Activated T-helper 2 cell treated with anti-CD3 and anti-CD28 coated beads, Interferon-gamma antibody, Interleukin-2, Interleukin-4, amounts not matched to agents 10 μg/mL and 5 μg/mL and 100 μg/mL, durations not matched to agents 14 hours and 24 hours and 36 hours (primary cell): ENCODE data around the gene ZP1. TPM values are rescaled to one million over a fixed set of nuclear protein-coding genes. Genes with fewer than 3 reads are reported as not detected.

Experiments
- DNase-seq: peaks from one replicate; pipeline ENCODE4 v3.0.0; 2021; ENCODE audit warnings: low spot score
- H3K27ac Mint-ChIP-seq: one replicate; pipeline ENCODE4 v1.8.0; 2021; ENCODE audit warnings: mixed read lengths
- H3K27me3 Mint-ChIP-seq: one replicate; pipeline ENCODE4 v1.8.0; 2021; ENCODE audit warnings: low read depth, mixed read lengths
- H3K36me3 Mint-ChIP-seq: one replicate; pipeline ENCODE4 v1.8.0; 2021; ENCODE audit warnings: low read depth, mixed read lengths
- H3K4me1 Mint-ChIP-seq: one replicate; pipeline ENCODE4 v1.8.0; 2021; ENCODE audit warnings: low read depth, mixed read lengths
- H3K4me3 Mint-ChIP-seq: one replicate; pipeline ENCODE4 v1.8.0; 2021; ENCODE audit warnings: low read depth, mild to moderate bottlenecking, moderate library complexity, mixed read lengths
- H3K9me3 Mint-ChIP-seq: one replicate; pipeline ENCODE4 v1.8.0; 2021; ENCODE audit warnings: mixed read lengths
- intact Hi-C: fragments of 100-400 bp; cut with micrococcal nuclease; formaldehyde crosslinking; loops from one replicate; pipeline ENCODE4 v1.15.1; 2023
- total RNA-seq: library from RNA; stranded (reverse); gene quantifications from 2 replicates; pipeline ENCODE4 v1.2.3, GENCODE V29; 2022

The ZP1 gene
- total RNA-seq, 1 donor from 2014 or later, result not detected

DNA sequence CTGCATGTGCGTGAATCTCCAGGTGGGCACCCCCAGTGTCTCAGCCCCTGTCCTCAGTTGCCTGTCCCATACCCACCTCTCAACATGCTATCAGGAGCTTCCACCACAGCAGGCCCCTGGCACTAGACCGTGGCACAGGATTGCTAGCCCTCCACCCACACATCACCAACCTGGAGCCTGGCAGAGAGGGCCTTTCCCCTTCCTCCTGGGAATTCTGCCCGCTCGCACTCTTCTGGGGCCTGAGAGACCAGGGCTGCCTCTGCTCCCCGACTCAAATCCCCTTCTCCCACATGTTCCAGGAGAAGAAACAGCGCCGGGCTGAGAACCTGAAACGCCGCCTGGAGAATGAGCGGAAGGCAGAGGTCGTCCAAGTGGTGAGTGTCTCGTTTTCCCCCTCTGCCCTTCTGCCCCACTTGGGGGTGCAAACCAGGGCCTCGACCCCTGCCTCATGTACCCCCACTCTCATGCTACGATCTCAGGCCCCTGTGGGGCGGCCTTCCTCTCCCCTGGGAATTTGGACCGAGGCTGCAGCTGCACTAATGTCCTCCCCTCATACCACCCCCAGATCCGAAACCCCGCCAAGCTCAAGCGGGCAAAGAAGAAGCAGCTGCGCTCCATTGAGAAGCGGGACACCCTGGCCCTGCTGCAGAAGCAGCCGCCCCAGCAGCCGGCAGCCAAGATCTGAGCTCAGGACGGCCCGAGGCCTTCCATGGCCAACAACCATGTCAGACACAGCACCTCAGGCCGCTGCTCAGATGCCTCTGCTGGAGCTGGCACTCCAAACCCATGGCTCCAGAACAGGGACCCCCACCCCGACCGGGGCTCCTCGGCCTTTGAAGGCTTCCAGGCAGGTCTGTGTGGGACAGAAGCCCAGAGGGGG lies 17.5 kb upstream of the ZP1 start:
- peaks cover 14% of the 10 kb centered on the region for H3K4me1 Mint-ChIP-seq
- no peak overlapping the region for H3K4me3 Mint-ChIP-seq
- H3K36me3 Mint-ChIP-seq, result peaks cover 51% of the 10 kb centered on the region
- no peak overlapping the region for H3K27ac Mint-ChIP-seq
- intact Hi-C loops, result no loop called here
- no peaks in the 10 kb centered on the region for H3K27me3 Mint-ChIP-seq
- no peak for DNase-seq
- H3K9me3 Mint-ChIP-seq, result no peaks in the 10 kb centered on the region

DNA sequence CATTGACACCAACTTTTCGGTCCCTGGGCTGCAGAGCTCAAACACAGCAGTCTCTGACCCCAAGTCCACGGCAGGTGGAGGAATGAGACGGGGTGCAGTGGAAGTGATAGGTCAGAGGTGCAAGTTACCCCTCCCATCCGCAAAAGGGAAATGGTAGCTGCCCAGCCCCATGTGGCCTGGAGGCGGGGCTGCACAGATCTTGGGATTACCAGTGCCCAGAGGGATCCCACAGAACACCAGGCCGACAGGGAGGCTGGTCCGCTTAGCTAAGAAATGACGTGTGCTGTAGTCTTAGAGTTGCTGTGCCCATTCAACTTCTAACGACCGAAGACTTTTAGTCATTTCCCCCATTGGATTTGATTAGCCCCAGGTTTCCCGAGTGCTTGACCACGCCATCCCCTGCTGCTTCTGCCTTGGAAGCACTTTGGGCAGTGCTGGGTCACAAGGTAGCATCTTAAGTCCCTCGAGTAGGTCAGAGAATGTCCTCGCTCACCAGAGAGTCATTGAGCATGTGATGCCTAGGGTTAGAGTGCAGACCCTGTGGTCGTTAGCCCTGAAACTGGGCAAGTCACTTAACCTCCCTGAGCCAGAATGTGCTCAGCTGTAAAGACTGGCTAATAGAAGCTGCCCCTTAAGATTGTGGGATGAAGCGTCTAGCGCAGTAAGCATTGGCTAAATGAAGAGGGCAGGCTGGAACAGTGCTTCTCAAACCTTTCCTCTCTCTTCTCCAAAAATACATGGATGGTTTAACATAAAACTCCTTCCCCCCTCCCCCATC lies 15.8 kb upstream of the ZP1 start:
- no peak overlapping the region for H3K27ac Mint-ChIP-seq
- H3K27me3 Mint-ChIP-seq, result no peaks in the 10 kb centered on the region
- H3K9me3 Mint-ChIP-seq, result no peaks in the 10 kb centered on the region
- H3K36me3 Mint-ChIP-seq, result peaks cover 40% of the 10 kb centered on the region
- peaks cover 17% of the 10 kb centered on the region for H3K4me1 Mint-ChIP-seq
- intact Hi-C loops, result no loop called here
- no peak overlapping the region for H3K4me3 Mint-ChIP-seq
- no peak for DNase-seq

DNA sequence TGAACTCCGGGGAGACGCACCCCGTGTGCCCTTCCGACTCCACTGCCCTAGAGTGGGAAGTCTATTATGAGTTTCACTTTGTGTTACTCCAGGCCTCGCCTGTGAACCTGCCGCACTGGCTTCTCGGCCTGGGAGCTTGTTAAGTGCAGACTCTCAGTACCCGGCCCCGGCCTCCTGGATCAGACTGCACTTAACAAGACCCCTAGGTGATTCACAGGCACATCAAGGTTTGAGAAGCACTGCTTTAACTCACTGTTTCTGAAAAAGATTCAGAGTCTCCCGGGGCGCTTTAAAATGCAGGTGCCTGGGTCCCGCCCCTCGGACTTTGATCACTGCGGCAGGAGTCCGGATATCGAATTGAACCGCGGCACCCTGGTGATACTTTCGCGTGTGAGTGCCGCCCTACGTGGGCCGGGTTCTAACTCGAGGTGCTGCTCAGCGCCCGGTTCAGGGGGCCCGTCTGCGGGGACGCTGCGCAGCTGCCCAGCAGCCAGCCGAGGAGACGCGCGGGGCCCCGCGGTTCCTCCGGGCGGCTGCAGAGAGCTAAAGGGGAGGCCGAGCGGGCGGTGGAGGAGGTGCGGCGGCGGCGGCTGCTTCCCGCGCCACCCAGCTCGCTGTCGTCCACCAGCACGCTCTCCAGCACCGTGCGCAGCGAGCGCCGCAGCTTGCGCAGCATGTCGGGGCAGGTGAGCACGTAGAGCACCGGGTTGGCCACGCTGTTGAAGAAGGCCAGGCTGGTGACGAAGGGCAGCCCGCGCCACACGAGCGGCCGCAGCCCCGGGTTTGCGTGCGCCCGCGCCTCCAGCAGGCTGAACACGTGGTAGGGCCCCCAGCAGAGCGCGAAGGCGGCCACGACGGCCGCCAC lies 15.0 kb upstream of the ZP1 start:
- intact Hi-C loops, result no loop called here
- no peaks in the 10 kb centered on the region for H3K27me3 Mint-ChIP-seq
- H3K9me3 Mint-ChIP-seq, result no peaks in the 10 kb centered on the region
- H3K36me3 Mint-ChIP-seq, result peaks cover 40% of the 10 kb centered on the region
- no peak for DNase-seq
- H3K4me3 Mint-ChIP-seq, result no peak overlapping the region
- H3K4me1 Mint-ChIP-seq, result peaks cover 17% of the 10 kb centered on the region
- H3K27ac Mint-ChIP-seq, result no peak overlapping the region

DNA sequence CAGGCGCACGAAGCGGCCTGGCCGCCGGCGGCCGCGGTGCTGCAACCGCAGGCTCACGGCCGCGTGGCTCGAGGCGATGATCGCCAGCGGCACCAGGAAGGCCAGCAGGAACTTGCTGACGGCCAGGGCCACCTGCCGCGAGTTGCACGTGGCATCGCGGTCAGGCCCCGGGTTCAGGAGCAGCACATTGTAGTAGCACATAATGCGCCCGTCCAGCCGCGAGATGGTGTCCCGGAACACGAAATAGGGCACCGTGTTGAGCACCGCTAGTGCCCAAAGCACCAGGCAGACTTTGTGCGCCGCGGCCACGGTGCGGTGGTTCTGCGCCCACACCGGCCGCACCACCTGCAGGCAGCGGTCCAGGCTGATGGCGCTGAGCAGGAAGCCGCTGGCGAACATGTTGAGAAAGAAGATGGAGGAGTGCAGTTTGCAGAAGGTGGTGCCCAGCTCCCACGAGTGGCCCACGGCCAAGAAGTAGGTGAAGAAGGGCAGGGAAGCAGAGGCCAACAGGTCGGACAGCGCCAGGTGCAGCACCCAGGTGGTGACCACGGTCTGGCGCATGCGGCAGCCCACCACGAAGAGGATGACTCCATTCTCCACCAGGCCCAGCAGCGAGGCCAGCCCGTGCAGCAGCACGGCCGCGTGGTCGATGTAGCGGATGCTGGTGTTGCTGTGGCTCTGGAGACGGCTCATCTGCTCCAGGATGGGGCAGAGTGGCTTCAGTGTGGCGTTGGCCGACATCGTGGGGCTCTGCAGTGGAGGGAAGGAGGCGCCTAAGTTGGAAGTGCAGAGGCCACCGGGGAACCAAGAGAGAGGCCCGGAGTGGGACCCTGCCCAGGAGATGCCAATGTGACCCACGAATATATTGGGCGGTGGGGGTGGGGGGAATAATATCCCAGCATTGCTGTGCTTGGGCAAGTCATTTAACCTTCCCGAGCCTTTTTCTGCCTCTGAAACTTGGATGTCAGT lies 14.1 kb upstream of the ZP1 start:
- no peaks in the 10 kb centered on the region for H3K9me3 Mint-ChIP-seq

DNA sequence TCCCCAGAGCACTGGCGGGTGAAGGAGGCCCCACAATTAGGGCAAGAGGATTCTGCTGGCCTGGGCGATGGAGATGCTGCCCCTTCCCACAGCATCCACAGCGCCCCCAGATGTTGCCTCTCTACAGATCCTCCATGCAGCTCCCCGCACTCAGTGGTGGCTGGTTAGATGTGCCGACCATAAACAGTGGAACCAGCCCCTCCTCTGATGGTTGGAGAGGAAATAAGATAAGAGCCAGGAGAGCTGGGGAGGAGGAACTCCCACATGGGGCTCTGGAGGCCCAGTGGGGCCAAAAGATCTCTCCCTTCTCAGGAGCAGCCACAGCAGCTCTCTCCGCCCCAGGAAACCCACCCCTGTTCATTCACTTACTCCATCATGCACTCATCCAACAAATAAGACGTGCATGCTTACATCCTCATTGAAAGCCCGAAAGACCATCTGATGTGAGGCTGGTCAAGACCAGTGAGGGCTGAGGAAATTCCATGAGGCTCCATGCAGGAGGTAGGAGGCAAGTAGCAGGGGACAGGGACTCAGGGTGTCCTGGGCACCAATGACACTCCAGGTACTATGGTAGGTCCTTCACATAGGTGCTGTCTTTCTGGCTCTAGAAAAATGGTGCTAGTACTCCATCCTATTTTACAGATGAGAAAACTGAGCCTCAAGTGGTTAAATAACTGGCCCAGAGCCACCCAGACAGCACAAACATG lies 13.0 kb upstream of the ZP1 start:
- DNase-seq, result no peak
- intact Hi-C loops, result no loop called here

More for the DNA sequence above, 14.1 kb upstream of the ZP1 start:
- peaks cover 35% of the 10 kb centered on the region for H3K36me3 Mint-ChIP-seq
- DNase-seq, result no peak
- no peaks in the 10 kb centered on the region for H3K27me3 Mint-ChIP-seq
- H3K4me1 Mint-ChIP-seq, result peaks cover 23% of the 10 kb centered on the region
- no peak overlapping the region for H3K27ac Mint-ChIP-seq
- intact Hi-C loops, result no loop called here
- H3K4me3 Mint-ChIP-seq, result no peak overlapping the region

DNA sequence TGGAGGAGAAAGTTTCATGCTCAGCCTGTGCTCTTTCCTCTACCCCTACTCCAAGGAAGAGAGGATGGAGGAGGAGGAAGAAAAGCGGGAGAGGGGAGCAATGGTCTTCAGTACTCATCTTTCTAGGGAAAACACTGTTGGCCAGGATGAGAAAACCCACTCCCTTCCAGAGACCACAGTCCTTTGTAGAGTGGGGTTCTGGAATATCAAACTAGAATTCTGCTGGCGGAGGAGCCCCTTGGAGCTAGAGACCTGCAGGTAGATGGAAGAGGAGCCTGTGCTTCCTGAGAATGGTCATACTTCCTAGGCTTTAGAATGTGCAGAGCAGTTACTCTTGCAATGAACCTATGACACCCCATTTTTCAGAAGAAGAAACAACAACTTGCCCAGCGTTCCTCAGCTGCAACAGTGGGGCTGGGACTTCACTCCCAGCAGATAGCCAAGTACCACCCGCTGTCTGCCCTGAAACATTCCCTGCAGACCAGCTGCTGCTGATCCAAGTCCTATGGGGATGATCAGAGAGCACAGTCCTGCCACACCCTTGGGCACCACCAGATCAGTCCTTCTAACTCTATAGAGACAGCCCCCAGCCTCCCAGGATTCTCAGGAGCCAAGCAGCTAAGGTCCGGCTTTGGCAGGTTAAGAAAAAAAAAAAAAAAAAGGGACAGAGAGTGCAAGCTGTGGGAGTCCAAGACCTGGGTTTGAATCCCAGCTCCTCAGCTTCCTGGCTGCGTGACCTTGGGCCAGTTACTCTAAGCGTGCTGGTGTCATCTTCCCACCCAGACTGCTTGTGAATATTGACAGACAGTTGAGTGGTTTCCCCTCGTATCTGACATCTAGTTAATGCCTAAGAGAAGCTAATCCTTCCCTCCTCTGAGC lies 12.3 kb upstream of the ZP1 start:
- peak overlapping the region; percentile 63 for H3K4me3 Mint-ChIP-seq
- no peak for DNase-seq

More for the DNA sequence above, 13.0 kb upstream of the ZP1 start:
- Mint-ChIP-seq H3K4me3 (peak overlapping the region; percentile 43), H3K9me3 (no peaks in the 10 kb centered on the region), H3K27me3 (no peaks in the 10 kb centered on the region), H3K27ac (no peak overlapping the region), H3K36me3 (peaks cover 29% of the 10 kb centered on the region), H3K4me1 (peaks cover 33% of the 10 kb centered on the region)

DNA sequence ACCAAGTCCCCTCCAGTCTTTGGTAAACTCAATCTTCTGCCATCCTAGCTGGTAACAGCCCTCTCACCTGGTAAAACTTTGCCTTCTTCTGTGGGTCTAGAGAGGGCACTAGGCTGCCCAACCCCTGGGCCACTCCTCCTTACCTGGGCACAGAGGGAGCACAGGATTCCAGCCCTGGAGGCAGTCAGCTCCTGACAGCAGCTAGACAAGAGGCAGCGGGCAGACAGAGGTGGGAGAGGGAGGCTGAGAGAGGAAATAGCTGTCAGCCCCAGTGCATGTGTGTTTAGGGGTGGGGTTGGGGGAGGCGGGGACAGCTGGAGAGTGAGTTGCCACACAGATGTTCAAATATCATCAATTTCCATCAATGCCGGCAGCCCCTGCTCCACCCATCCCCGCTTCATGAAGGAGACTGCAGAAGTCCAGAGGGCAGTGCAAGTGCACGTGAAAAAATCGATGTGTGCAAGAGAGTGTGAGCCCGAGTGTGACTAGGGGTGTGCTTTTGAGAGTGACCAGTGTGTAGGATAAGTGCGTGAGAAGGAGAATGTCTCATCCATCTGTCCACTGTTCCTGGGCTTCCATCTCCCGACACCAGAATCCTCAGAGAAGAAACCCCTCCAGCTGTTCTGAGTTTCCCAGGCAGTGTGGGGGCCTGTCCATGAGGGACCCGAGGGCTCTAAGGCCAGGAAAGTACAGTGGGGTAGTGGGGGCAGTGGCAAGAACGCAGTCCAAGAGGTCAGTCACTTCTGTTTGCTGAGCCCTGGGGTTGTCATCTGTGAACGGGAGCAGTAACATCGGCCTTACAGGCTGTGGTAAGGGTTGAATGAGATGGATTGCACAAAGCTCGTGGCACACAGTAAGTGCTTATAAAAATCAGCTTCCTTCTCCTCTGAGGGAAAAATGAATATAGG lies 11.4 kb upstream of the ZP1 start, which contains the start of gene PTGDR2:
TSS of gene PTGDR2 (minus strand) at position 225 of the 908 bp plus-strand sequence. CDS start 2,228 bp downstream, outside the sequence.
- Mint-ChIP-seq H3K4me3 (peak within 1 kb of the TSS; percentile 63), H3K36me3 (peaks cover 16% of the 10 kb centered on the region), H3K4me1 (peaks cover 35% of the 10 kb centered on the region), H3K27ac (no peak within 1 kb of the TSS), H3K27me3 (no peaks in the 10 kb centered on the region), H3K9me3 (no peaks in the 10 kb centered on the region)
- intact Hi-C loops, result no loop called here
- DNase-seq, result no peak

More for the DNA sequence above, 12.3 kb upstream of the ZP1 start:
- H3K27ac Mint-ChIP-seq, result no peak overlapping the region
- peaks cover 34% of the 10 kb centered on the region for H3K4me1 Mint-ChIP-seq
- H3K36me3 Mint-ChIP-seq, result peaks cover 23% of the 10 kb centered on the region
- H3K9me3 Mint-ChIP-seq, result no peaks in the 10 kb centered on the region
- intact Hi-C loops, result no loop called here
- H3K27me3 Mint-ChIP-seq, result no peaks in the 10 kb centered on the region

DNA sequence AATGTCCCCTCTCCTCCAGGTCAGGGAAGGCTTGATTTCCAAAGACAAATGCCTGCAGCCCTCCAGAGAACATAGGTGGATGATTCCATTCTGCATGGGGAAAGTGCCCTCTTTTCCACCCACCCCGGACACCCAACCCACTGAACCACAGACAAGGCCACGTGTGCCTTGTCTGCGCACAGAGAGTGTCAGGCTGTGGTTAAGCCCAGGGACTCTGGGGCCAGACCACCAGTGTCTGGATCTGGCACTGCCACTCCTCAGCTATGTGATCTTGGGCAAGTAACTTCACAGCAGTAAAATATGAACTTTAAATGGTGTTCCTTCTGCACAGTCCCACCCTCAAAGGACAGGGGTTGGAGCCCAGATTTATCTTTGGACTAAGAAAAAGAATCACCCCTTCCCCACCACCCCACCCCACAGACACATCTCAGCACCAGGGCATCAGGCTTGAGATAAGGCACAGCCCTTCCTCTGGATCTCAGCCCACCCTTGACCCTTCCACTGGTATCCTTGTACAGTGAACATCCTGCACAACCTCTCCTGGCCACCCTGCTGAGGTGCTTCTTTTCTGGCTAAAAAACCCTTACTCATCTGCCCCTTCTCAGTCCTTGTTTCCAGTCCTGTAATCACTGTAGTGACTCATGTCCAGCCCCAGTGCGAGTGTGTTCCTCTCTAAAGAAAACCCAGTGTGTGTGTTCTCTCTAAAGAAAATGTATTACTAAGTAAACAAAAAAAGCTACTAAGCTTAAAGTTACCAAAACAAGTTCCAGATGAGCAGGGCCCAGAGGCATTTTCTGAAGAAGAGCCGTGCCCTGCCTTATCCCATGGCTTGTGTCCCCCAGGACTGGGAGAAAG lies 9.7 kb upstream of the ZP1 start:
- Mint-ChIP-seq H3K9me3 (no peaks in the 10 kb centered on the region), H3K27me3 (no peaks in the 10 kb centered on the region), H3K4me1 (peaks cover 35% of the 10 kb centered on the region), H3K36me3 (peaks cover 5% of the 10 kb centered on the region), H3K27ac (peak overlapping the region; percentile 2), H3K4me3 (no peak overlapping the region)
- no peak for DNase-seq
- intact Hi-C loops, result no loop called here

DNA sequence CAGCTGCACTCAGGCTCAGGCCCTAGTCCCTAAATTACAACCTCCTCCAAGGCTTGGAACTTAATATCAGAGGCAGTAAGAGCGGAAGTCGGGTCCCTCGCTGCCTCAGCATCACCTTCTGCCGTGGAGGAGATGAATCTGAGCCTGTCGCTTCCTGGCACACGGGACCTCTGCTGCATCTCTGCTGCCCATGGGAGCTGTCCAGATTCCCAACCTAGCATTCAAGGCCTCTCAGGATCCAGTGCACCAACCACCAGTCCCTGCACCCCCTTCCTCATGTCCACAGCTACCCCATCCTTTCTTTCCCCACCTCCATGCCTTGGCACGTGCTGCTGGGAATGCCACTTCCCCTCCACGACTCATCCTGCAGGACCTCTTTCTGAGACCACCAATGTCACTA lies 9.1 kb upstream of the ZP1 start:
- Mint-ChIP-seq H3K9me3 (no peaks in the 10 kb centered on the region), H3K27me3 (no peaks in the 10 kb centered on the region), H3K27ac (peak overlapping the region; percentile 56), H3K4me3 (no peak overlapping the region), H3K4me1 (peaks cover 33% of the 10 kb centered on the region), H3K36me3 (peaks cover 3% of the 10 kb centered on the region)
- no peak for DNase-seq
- intact Hi-C loops, result no loop called here
